NCI-H2171 (cell line): ENCODE measurements around the gene SLC6A7.

Experiments
- DNase-seq: peaks from one replicate; lab custom pipeline; 2025; lab: John Stamatoyannopoulos, UW

Gene SLC6A7

DNA sequence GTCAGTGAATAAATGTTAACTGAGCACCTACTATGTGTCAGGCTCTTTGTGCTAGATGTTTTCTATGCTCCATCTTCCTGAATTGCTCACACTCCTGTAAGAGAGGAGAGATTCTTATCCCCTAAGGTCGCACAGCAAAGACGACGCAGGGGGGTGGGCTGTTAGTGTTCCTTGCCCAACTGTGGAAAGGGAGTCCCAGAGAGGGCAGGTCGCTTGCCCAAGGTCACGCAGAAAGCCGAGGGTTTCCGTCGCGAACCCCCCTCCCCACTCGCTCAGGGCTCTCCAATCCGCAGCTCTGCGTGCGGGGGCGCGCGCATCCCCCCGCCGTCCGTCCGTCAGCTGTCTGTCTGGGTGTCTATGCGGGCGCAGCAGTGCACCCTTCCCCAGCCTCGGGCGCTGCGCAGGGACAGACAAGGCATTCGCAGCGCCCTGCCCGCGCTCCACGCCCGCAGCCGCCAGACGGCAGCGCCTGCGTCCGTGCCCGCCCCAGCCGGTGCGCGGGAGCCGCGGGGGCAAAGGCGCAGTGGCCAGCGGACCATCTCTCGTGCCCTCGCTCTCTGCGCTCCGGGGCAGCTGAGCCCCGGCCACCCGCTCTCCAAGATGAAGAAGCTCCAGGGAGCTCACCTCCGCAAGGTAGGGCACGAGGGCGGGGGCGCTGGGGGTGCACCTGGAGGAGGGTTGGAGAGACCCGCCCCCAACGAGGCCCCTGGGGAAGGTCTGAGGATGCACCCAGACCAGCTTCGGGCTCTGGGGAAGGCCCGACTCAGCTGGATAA is at the start of gene SLC6A7:
Gene SLC6A7, plus strand, starts transcription at position 335 of the 775 bp plus-strand sequence. Its CDS starts 266 bp downstream, at position 601.
- no peak for DNase-seq

DNA sequence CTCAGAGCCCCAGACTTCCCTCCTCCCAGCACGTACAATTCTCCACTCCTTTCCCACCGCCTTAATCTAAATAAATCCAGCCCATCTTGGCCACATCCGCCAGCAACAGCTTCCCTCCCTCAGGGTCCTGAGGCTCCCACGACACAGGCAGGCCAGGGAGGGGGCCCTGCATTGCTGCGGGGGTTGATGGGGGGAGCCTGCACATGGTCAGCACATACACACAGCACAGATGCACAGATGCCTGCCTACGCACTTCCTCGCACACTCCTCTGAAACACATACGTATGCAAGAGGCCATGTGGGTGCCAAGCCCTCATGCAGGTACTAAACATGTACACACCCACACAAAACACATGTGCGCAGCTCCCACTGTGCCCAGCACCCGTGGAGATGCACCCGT is 49.0 kb upstream of the SLC6A7 start:
- DNase-seq: no peak

DNA sequence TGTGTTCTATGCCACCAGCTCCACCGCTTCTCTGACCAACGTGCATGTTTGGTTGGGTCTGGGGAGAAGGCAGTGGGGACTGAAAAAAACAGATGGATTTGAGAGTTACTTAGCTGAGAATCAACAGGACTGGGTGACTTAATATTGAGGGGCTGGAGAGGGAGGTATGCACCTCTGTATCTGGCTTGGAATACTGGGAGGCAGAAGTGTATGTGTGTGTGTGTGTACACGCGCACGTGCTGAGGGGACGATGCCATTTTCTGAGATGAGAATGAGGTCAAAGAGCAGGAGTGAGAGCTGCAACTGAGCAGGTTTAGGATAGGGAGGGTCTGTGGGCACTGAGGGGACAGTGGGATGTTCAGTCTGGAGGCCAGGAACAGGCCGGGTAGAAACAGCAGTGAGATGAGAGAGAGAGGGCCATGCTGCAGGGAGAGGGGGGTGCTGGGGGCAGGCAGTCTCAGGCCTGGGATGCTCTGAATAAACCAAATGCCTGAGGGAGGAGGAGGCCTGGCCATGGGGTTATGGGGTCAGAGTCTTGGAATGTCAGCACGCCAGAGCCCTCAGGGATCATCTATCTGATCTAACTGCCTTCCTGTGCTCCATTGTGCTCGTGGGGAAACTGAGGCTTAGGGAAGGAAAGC is 48.2 kb upstream of the SLC6A7 start:
- DNase-seq: no peak

DNA sequence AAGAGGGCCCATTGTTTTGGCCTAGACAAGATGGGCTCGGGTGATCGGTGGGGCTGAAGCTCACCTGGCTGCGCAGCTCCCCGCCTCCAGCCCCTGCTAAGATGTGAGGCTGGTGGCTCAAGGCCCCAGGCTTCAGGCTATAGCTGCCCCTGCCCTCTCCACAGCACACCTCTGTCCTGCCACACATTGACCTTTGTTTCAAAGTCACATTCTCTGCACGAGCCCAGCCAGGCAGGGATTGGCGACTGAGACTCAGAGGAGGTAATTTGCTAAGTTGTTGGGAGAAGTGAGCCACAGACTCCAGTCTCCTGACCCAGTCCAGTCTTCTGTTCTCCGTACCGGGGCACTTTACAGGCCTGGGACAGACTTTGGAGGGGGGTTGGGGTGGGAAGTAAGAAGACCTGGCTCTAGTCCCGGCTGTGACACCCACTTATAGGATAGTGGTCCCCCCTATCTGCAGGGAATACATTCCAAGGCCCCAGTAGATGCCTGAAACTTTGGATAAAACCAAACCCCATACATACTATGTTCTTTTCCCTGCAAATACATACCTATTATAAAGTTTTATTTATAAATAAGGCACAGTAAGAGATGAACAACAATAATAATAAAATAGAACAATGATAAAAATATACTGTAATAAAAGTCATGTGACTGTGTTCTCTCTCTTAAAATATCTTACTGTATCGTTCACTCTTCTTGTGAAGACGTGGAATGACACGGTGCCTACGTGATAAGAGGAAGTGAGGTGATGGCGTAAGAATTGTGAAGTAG is 47.5 kb upstream of the SLC6A7 start:
- no peak for DNase-seq

DNA sequence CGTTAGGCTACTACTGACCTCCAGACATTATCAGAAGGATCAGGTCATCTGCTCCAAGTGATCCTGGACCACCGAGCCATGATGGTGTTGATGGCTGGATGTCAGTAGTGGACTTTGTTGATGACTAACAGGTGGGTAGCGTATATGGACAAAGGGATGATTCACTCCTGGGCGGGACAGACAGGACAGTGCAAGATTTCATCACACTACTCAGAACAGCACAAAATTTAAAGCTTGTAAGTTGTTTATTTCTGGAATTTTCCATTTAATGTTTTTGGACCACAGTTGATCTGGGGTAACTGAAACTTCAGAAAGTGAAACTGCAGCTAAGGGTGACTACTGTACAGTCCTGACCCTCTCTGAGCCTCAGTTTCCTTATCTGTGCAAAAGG is 46.9 kb upstream of the SLC6A7 start:
- no peak for DNase-seq

DNA sequence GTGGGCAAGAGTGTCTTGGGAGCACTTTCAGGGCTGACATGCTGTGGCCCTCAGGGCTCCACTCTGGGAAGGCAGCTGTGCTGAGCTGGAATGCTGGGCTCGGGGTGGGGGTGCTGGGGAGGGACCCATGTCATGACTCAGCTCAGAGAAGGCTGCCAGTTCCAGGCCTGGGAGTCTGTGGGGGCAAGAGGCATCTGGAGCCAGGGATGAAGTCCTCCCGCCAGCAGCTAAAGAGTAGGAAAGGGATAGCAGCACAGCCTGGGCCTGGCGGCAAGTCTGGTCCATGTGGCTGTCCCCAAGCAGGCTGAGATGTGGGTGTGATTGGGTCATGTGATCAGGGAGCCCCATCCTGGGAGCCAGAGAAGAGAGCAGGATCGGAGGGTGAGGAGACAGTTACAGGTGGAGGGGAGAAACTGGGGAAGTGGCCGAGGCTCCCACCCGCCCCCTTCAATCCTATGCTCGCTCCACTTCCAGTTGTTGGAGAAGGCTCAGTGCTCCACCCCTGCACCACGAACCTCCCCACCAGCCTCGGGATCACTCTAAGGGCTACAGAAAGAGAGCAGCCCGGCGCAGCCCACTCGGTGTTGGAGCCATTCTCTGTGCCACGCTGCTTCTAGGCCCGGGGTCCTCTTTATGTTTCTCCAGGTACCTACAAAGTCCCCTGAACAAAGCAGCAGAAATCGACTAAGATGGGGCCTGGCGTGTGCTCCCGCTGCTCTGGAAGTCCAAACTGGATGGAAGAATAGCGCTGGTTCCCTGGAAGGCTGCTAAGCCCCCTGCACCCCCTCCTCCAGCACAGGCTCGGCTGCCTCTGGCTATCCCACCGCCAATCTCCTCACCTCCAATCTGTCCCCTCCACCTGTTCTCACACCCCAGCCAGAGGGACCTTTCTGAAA is 46.3 kb upstream of the SLC6A7 start:
- no peak for DNase-seq

DNA sequence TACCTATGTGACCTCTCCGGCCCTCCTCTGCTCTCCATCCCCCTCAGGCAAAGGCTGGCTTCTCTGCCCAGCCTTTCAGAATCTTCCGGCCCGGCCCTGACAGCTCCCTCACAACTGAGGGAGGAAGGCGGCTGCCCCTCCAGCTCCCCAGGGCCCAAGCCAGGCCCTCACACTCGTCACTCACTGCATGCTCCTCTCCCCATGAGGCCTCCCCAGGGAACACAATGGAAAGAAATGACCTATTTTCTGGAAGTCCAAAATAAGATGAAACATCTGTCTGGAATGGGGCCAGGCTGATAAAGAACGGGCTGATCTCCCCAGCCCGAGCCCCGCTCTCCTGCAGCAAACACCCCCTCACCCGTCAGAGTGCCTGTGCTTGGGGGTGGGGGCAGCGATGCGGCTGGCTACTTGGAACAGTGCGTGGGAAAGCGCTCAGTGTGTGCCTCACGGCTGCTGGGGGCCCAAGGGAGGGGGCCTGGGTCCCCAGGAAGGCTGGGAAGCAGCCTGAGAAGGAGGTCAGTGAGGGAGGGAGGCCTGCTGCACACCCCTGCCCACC is 45.5 kb upstream of the SLC6A7 start:
- DNase-seq: no peak

DNA sequence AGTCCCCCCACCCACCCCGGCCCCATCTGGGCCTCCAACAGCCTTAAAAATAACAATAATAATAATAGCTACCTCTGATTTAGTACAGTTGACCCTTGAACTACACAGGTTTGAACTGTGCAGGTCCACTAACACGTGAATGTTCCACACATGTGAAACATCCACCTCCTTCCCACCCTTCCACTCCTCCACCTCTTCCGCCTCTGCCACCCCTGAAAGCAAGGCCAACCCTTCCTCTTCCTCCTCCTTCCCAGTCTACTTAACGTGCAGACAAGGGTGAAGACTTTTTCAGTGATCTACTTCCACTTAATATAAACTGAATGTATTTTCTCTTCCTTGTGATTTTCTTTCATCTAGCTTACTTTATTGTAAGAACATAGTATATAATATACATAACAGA is 45.0 kb upstream of the SLC6A7 start:
- DNase-seq: no peak

DNA sequence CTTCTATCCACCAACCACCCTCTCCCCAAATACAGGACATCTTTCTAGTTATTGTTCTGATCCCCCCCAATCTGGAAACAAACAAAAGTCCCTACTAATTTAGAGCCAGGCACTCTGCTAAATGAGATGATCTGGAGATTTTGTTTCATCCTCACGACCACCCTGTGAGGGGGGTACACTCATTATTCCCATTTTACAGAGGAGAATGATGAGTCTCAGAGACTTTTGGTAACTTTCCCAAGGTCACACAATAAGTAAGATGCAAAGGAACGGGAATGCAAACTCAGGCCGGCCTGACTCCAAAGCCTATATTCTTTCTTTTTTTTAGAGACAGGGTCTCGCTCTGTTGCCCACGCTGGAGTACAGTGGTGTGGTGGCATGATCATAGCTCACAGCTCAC is 43.6 kb upstream of the SLC6A7 start:
- DNase-seq: no peak

DNA sequence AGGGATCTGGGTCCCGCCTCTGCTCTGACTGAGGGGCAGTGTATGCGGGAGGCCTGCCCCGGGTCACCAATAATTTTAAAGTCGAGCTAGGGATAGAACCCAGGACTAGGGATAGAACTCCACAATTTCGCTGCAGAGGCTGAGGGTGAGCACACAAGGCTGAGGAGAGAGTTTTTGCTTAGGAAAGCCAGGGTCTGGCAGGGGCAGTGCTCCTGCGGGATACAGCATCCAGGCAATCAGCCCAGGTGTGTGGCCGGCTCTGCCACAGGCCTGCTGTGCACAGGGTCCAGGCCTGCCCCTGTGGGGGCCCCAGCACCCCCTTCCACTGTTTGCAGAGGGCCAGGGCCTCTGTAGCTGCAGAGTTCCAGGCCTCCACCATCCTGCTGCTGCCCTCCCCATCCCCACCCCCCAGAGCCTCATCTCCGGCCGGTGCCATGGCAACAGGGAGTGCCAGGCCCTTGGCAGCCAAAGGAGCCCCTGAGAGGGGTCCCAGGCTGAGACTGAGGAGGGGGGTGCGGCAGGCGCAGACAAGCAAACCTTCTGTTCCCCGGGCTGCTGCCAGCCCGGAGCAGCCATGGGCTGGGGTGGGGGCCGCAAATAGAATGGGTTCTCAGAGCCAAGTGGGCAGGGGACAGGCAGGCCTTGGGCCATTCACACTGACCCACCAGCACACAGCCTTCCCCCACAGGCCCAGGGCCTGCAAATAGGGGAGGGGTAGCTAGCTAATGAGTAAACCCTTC is 42.8 kb upstream of the SLC6A7 start:
- no peak for DNase-seq

DNA sequence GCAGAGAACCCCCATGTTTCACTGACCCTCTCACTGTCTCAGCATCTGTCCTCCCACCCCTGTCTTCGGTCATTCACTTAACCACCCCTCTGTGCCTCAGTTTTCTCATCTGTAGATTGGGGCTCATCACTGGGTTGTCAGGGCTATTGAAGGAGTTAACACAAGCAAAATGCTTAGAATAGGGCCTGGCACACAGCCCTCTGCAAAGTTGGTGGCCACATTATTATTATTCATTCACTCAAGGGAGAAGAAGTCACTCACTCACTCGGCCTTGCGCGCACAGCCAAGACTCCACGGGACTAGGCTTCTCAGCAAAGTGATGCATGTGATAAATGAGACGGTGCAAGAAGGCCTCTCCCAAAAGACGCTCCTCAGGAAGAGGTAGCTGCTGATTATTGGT is 42.2 kb upstream of the SLC6A7 start:
- DNase-seq: no peak

DNA sequence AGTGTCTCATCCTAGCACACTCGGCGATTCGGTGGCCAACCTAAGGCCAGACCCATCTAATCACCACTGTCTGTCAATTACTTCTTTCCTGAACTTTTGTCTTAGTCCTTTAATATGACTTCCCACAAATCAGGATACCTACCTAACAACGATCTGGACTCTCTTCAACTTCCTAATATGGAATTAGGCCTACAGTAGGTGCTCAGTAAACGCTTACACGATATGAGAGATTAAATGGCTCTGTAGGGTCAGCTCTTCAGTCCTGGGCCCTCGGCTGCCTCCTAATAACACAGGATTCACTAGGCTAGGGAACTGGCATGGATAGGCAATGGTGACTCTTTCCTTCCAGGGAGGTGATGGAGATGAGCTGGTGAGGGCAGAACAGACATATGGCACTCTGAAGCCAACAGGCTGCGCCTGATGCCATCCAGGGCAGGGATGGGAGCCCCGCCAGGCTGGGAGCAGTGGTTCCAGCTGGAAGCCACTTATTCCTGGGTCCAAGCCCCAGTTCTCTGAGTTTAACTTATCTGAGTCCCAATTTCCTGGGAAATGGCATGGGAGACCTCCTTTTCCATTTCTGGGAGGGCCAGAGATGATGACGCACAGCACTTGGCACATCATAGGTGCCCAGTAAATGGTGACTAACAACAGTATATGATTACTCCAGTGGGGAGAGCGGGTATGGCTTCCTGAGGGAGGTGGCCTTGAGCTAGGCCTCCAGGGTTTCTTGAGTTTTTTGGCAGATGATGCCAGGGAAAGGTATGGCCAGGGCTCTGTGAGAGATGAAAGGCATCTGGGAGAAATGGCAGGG is 41.5 kb upstream of the SLC6A7 start:
- DNase-seq: no peak

DNA sequence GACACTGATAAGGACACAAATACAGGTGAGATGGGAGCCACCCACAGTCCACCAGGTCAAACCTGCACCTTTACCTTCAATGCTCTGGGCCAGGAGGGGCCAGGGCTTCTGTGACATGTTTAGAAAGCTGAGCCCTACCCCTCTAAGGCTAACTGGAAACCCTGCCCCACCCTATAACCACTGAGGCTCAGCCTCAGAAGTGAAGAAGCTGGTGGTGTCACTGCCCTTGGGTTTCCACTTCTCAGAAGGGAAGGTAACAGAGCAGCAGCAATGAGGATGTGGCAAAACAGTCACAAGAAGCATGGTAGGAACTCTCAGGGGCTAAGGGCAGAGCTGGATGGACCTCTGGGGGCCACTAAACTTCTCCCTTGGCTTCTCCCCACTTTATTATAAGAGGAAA is 40.2 kb upstream of the SLC6A7 start:
- no peak for DNase-seq

DNA sequence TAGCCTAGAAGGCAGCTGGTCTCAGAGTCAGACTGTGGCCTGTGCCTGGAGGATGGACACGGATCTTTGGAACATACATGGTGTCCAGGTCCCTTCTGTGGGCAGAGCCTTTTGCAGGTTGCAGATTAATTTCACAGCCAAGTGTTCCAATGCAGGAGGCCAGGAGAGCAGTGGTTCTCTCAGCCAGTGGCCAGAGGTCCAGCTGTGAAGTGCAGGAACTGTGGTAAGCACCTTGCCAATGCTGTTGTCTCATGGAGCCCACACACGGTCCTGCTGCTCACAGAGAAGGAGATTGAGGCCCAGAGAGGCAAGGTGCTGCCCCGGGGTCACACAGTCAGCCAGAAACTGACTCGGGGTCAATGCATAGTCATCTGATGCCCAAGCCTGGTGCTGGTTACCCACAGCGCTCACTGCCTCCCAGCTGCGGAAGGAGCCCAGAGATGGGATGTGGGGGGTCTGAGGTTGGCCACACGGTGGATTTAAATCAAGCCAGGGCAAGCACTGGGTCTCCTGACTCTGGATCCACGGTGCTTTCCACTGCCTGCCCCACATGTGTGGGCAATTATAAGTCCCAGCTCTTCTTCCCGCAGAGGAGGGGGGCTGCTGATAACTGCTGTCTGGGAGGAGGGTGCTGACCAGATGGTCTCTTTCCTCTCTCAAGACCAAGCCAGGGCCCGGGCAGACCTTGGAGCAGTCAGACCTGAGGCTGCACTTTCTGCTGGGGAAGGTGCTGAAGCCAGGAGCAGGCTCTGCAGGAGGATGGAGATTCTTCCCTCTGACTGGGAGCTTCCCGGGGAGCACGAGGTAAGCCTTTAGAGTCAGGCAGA is 37.0 kb upstream of the SLC6A7 start:
- no peak for DNase-seq

DNA sequence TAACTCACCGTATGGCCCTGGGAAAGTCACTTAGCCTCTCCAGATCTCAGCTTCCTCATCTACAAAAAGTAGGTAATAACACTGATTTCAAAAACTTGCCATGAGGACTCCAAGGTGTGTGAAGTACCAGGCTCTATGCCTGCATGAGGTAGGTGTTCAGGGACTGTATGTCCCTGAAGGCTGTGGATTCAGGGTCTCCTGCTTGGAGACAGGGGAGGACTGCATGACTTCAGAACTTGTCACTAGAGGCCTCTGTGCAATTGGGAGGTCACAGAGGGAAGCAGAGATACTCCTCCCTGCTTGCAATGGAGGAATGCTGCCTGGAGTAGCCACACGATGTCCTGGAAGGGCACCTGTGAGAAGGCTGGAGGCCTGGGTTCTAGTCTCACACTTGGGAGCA is 36.4 kb upstream of the SLC6A7 start:
- DNase-seq: no peak

DNA sequence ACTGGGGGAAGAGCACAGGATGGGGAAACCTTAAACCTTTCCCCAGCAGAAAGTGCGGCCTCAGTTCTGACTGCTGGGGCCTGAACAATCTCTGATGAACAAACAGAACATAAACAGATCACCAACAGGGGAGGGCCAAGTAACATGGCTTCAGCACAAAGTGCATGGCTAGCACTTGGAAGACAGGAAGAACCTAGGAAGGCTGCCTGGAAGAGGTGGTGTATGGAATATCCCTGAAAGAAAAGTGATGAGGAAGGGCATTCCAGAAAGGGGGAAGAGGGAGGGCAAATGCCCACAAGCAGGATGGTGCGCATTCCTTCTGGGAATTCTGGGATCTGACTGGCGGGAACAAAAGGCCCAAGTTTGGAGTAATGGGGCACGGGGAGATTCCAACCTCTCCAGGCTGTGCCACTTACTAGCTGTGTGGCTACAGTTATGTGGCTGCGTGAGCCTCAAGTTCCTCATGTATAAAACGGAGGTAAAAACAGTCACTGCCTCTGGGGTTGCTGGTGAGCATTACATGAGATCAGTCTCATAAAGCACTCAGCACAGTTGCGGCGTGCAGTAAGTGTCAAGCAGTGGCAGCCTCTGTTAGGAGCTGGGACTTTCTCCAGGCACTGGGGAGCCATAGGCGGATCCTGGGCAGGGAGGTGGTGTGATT is 35.8 kb upstream of the SLC6A7 start:
- DNase-seq: no peak

DNA sequence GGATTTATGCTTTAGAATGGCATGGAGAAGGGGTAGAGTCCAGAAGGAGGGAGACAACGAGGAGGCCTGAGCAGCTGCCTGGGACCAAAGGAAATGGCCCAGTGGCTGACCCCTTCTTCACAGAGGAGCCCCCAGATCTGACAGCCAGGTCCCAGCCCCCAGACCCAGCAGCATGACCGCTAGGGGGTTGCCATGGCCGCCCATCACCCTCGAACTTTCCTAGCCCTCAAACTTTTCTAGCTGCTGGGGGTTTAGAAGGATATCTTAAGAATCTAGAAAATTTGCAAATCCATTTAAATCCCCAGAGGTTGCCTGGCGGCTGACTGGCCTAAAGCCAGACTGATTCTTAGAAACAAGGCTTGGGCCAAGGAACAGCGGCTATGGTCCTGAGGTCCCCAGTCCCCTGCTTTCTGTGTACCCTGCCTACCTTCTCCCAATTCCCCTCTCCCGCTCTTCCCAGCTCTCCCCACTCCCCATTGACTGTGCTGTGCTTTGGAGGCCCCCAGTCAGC is 35.2 kb upstream of the SLC6A7 start:
- DNase-seq: no peak

DNA sequence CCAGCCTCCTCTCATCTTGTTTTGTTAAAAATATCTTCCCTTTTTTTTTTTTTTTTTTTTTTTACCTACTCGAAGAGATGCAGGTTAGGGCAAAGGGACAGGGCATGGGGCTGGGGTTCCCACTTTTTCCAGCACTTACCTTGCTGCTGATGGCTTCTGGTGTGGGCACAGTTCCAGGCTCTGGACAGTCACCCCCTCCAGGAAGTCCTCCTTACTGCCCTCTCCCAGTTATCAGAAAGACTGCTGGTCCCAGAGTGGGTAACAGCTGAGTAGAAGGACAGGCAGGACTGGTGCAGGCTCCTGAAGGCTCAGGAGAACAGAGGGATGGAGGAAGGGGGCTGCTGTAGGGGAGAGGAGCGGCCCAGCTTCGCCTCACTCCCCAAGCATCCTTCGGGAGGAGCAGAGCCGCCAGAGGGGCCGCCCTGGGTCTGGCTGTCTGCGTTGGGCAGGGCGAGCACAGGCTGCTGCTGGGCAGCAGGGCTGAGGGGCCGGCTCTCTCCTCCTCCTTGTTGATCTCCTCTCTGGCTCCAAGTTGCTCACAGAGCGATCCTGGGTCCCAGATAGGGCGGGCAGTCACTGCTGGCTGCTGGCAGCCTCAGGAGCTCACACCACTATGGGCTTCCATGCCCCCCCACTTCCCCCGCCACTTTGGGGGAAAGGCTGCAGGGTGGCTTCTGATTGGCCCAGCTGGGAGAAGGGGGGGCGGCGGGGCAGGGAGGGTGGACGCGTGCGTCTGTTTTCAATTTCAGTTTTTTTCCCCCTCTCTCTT is 34.4 kb upstream of the SLC6A7 start, which contains the start of gene PDGFRB:
Gene PDGFRB, minus strand, starts transcription at position 588 of the 769 bp plus-strand sequence. CDS start 18,798 bp downstream, outside the sequence.
- no peak for DNase-seq
